ENCODE results near the gene MRNIP. TPM values are rescaled to one million over a fixed set of nuclear protein-coding genes. Genes with fewer than 3 reads are reported as not detected.

Gene MRNIP
- total RNA-seq, 1 experiment from 2014 or later, result 6.8 TPM

DNA sequence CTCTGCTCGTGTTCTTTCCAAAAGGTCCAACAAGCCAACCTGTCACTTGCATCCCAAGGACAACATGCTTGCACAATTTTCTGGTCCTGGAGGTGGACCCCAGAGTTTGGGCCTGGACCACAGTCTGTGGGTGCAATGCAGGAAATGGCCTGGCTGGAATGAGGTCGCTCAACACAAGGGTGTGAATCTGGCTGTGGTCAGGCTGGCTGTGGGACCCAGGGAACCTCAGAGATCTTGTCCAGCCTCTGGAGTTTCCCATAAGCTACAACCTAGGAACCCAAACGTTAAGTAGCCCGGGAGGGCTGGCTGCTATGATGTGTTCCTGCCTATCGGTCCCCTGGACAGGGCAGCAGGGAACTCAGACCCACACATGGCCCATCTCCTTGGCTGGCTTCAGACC, 33.6 kb upstream of the MRNIP start:
- in situ Hi-C loops (cut with HindIII; ENCODE audit: low pct_unique_long_range_greater_than_20kb, low sequenced_read_pairs), result no loop called here
- no peak for DNase-seq (ENCODE audit: low read depth, low spot score)

DNA sequence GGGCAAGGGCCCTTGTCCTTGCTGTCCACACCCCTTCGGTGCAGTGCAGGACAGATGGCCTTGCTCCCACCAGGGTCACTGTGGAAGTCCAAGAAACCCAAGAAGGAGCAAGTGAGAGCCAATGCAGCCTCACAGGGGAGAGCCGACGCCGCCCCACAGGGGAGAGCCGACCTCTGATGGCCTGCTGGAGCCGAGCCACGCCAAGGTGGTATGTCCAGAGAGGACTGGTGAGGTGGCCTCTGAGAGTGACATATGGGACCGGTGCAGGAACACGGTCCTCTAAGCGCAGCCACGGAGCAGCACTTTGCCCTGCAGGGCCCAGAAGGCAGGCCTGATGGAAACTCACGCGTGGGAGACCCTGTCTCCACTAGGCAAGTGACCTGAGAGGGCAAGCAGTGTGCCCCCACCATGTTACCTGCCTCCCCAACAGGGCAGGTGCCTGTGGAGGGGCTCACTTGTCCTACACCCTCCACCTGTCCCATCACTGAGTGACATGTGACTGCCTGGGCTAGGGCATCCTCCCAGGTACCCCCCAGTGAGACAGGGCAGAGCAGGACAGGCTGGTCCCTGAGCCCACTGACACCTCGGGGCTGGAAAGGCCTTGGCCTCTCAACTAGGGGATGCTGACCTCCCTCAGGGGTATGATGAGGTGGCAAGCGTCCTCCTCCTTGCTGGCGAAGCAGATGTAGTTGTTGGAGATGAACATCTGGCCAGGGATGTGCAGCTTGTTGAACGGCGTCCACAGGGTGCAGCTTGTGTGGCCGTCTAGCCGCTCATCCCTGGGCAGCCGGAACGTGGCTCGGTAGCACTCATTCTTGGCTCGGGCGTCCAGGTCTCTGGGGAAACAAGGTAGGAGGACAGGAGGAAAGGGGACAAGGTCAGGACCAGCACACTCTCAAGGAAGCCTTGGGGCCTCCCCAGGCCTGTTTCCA, 32.4 kb upstream of the MRNIP start:
- in situ Hi-C loops (cut with HindIII; ENCODE audit: low pct_unique_long_range_greater_than_20kb, low sequenced_read_pairs), result no loop called here
- DNase-seq (ENCODE audit: low read depth, low spot score), result no peak

DNA sequence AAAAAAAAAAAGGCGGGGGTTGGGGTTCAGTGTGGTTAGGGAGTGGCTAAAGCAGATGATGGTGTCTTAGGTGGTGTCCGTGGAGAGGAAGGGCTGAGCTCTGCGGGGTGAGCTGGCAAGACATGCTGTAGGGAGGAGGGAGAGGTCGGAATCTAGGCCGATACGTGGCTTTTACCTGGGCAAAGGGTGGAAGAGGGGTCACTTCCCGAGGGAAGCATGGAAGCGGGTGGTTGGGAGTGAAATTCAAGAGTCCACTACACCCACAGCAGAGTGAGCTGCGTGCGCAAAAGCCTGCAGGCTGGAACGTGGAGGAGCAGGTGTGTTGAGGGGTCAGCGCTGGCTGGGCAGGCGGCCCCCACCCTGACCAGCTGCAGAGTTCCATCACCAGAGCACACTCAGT, 31.3 kb upstream of the MRNIP start:
- in situ Hi-C loops (cut with HindIII; ENCODE audit: low pct_unique_long_range_greater_than_20kb, low sequenced_read_pairs), result no loop called here

DNA sequence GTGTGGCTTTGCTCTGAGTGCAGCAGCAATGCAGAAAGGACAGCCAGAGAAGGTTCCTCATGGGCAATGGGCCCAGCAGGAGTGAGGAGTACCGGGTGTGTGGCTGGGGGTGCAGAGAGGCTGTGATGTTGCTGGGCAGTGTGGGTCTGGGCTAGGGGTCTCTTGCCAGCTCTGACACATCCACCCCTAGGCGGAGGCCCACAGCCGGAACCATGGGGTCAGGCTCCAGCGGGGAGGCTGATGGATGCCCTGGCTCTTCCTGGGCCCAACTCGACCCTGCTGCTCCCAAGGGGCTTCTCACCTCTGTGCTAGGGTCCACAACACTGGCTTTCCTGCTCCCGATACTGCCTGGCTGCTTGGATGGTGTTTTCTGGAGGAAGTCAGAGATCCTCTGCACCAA, 29.2 kb upstream of the MRNIP start:
- in situ Hi-C loops (cut with HindIII; ENCODE audit: low pct_unique_long_range_greater_than_20kb, low sequenced_read_pairs), result no loop called here
- no peak for DNase-seq (ENCODE audit: low read depth, low spot score)

More for the DNA sequence above, 31.3 kb upstream of the MRNIP start:
- DNase-seq (ENCODE audit: low read depth, low spot score), result no peak

DNA sequence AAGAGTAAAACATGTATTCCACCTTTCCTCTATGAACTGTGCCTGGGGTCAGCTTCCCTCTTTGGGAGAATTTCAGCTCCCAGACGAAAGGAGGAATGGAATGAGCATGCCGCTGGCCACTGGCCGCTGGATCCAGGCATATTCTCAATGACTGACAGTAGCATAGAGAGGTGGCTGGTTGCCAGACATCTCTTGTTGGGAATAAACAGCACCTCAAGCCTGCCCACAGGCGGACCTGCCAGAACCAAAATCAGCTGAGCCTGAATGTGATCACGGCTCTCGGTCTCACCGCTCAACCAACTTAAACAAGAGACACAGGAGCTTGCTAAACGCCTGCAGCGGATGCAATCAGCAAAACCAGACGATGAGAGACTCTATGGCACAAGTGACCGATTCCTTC, 28.5 kb upstream of the MRNIP start:
- in situ Hi-C loops (cut with HindIII; ENCODE audit: low pct_unique_long_range_greater_than_20kb, low sequenced_read_pairs), result no loop called here
- DNase-seq (ENCODE audit: low read depth, low spot score), result no peak

DNA sequence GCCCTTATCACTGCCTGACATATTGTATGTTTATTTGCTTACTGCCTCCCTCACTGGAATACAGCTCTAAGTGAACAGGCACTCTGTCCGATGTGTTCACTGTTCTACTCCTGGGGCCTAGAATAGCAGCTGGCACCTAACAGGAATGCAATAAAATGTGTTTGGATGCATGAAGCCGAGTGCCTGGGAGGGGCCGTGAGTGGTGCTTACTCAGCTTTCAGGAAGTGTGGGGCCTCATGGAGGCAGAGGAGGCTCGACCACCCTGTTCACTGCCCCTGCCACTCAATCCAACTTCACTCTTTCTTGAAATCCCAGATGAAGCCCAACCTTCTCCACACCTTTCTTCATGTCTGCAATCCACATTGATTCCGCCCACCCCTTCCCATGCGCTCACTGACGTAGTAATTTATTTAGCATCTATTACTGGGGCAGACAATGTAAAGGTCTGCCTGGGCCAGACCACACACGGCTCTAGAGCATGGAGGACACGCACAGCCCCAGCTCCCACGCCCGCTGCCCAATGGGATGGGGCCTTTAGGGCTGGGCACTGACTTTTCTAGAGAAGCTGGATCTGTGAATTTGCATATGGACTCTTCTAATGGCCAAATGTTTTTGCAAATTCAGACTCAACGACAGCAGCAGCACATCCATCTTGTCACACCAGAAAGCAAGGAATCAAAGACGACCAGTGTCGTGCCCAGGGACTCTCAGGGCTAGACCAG, 27.7 kb upstream of the MRNIP start:
- in situ Hi-C loops (cut with HindIII; ENCODE audit: low pct_unique_long_range_greater_than_20kb, low sequenced_read_pairs), result no loop called here
- DNase-seq (ENCODE audit: low read depth, low spot score), result no peak

DNA sequence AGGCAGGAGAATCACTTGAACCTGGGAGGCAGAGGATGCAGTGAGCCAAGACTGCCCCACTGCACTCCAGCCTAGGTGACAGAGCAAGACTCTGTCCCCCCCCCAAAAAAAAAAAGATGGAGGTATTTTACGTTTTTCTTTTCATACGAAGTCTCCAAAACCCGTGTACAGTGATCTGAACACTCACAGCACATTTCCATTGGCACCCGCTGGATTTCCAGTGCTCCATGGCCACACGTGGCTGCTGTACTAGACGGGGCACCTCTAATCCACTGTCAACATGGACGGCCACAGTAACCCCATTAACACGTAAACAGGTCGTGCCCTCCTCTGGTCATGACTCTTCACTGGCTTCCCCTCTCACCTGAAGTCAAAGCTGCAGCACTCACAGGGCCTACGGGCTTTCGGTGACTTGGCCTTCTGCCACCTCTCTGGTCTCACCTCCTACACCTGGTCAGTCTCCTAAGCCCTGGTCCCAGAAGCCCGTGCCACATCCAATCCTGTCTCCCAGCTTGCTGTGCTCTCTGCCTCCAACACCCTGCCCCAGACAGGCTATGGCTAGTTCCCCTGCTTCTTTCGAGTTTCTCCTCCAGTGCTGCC, 27.0 kb upstream of the MRNIP start:
- in situ Hi-C loops (cut with HindIII; ENCODE audit: low pct_unique_long_range_greater_than_20kb, low sequenced_read_pairs), result no loop called here
- DNase-seq (ENCODE audit: low read depth, low spot score), result no peak

DNA sequence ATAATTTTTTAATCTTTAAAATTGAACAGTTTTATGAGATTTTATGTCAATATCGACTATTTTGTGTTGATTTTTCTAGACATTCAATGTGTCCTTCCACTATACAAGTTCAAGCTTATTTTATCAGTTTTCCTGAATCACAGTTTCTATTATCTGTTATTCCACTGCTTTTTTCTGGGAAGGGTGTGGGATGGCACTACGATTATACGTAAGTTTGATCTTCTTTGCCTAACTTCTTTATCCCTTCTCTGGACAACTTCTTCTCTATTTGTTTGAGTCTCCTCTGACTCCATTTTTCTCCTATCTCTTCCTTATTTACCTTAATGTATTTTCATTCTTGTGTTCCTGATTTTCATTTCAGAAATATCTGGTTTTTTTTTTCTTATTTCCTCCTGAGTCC, 24.5 kb upstream of the MRNIP start:
- DNase-seq (ENCODE audit: low read depth, low spot score), result no peak
- in situ Hi-C loops (cut with HindIII; ENCODE audit: low pct_unique_long_range_greater_than_20kb, low sequenced_read_pairs), result no loop called here

DNA sequence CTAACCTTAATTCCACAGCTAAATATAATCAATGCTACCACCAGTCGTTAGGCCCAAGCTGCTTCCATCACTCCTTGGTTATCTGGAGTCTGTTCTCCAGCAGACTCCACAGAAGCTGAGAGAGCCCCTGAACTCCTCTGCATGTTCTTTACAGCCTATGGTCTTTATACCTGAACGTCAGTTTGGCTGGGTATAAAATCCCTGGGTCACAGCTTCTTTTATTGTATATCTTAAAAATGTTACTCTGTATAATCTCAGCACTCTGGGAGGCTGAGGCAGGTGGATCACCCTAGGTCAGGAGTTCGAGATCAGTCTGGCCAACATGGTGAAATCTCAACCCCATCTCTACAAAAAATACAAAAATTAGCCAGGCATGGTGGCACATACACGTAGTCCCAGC, 23.7 kb upstream of the MRNIP start:
- in situ Hi-C loops (cut with HindIII; ENCODE audit: low pct_unique_long_range_greater_than_20kb, low sequenced_read_pairs), result no loop called here
- DNase-seq (ENCODE audit: low read depth, low spot score), result no peak

DNA sequence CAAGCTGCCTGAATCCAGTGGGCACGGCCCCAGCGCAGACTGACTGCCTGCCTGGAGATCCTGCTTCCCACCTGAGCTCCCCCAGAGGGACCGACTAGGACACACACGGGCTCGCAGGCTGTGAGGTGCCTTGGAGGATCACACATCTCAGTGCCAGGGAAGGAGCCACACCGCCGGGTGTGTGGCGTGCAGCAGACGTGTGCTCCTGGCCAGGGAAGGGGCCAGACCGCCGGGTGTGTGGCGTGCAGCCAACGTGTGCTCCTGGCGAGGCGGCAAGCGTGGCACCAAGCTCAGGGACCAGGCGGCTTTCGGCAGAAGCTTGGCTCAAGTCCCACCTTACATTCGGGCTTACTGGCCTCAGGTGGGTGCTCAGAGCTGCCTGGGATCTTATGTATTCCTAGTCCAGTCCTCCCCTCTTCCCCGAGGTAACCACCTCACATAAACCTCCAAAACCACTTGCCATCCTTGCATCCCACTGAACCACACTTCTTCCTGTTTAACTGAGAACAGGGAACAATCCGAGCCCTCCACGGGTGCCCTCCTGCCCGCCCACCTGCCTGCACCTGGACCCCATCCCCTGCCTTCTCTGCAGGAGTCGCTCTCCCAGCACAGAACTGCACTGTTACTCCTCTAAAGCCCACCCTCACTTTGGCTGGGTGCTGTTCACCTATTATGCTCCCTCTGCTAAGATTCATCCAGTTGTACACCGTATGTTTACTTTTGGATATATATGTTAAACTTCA, 22.4 kb upstream of the MRNIP start:
- in situ Hi-C loops (cut with HindIII; ENCODE audit: low pct_unique_long_range_greater_than_20kb, low sequenced_read_pairs), result no loop called here
- no peak for DNase-seq (ENCODE audit: low read depth, low spot score)

DNA sequence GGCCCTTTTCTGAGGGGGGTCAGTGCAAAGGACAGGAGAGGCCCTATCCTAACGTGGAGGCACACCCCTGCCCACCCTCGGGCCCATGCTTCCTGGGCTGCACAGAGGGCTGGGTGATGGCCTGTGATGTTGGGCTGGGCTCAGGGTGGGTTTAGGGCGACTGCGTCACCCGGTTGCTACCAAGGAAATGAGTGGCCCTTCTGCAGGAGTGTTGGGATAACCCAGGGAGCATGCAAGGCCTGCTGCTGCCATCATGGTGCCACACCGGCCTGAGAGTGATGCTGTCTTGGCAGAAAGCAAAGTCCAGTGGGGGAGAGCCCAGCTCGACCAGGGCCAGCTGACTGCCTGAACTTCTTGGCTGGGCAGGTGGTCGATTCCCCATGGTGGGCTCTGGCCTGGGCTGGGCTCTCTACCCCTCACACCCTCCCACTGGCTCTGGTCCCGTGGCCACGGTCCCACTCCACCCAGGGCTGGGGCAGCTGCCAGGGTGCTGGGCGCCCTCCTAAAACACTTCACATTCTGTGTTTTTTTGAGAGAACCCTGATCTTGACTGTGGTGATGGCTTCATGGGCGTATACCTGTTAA, 21.5 kb upstream of the MRNIP start:
- in situ Hi-C loops (cut with HindIII; ENCODE audit: low pct_unique_long_range_greater_than_20kb, low sequenced_read_pairs), result no loop called here
- DNase-seq (ENCODE audit: low read depth, low spot score), result no peak

DNA sequence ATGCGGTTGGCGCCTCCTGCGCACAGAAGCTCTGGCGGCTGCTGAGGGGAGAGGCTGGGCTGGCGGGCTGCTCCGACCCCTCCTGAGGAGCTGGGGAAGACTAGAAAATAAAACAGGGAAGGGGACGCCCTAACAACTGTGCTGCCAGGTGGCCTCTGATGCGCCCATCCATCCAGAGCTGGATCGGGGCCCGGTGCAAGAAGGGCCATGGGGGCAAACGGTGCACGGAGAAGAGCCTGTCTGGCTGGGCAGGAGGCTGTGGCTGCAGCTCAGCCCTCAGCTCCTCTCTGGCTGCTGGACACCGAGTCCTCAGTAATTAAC, 21.0 kb upstream of the MRNIP start:
- DNase-seq (ENCODE audit: low read depth, low spot score), result no peak
- in situ Hi-C loops (cut with HindIII; ENCODE audit: low pct_unique_long_range_greater_than_20kb, low sequenced_read_pairs), result no loop called here

DNA sequence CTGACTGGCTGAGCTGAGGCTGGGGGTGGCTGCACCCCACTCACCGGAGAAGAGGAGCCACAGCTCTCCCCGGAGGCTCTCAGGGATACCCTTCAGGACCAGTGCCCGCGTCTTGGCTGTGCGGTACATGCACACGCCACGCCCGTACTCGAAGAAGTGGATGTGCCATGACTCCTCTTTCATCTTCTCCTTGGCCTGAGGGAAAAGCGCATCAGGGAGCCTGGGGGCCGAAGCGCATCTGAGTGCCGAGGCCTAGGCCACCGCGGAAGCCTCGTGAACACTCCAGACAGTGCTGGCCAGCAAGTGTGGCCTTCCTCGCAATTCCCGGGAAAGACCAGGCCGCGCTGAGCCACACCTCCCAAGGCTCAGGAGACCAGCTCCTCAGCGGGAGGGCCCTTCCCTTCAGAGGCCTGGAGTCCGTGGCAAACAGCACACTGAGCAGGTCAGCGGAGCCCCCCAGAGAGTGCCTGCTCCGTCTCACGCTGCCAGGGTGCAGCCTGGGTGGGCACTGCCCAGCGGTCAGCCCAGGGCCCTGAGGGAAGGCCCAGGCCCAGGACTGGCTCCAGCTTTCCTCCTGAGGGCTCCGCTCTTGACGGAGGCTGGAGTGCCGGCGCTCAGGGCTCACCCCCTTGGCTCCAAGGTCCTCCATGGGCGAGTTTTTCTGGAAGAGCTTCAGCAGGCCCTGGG, 20.5 kb upstream of the MRNIP start:
- in situ Hi-C loops (cut with HindIII; ENCODE audit: low pct_unique_long_range_greater_than_20kb, low sequenced_read_pairs), result no loop called here
- no peak for DNase-seq (ENCODE audit: low read depth, low spot score)

DNA sequence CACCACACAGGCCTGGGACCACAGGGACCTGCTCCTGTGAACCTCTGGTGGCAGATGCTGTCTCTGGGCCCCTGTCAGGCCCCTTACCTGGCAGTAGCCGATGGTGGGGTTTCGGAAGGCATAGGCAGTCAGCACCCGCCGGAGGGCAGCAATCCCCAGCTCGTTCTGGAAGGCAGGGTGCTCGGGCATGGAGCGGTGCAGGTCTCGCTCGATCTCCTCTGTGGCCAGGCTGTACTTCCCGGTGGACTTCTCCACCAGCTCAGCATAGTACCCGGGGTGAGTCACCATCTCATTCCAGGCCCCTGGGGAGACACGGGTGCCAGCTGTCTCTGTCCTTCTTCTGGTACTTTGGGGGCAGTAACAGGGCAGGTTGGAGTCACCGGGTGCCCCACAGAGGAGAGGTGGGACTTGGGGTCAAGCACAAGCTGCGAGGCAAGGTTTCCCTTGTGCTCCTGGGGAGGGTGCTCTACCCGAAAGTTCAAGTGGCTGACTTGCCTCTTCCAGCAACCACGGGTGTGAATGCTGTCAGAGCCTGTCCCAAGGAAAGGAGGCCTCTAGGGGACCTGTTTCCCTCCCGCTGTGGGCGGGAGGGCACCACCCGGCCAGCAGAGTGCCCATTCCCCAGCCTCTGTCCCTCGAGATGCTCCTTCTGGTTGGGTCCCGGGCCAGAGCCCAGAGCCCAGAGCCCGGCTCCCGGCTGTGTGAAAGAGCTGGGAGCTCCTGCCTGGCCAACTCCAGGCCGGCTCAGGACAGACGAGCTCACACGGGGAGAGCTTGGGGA, 19.8 kb upstream of the MRNIP start:
- DNase-seq (ENCODE audit: low read depth, low spot score), result no peak
- in situ Hi-C loops (cut with HindIII; ENCODE audit: low pct_unique_long_range_greater_than_20kb, low sequenced_read_pairs), result no loop called here

DNA sequence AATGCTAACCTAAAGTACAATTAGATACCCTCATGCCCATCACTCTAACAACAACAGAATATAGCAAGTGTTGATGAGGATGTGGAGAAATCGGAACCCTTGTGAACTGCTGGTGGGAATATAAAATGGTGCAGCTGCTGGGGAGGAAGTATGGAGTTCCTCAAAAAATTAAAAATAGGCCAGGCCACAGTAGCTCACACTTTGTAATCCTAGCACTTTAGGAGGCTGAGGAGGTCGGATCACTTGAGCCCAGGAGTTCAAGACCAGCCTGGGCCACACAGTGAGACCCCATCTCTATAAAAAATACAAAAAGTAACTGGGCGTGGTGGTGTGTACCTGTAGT, 18.0 kb upstream of the MRNIP start:
- DNase-seq (ENCODE audit: low read depth, low spot score), result no peak
- in situ Hi-C loops (cut with HindIII; ENCODE audit: low pct_unique_long_range_greater_than_20kb, low sequenced_read_pairs), result no loop called here

DNA sequence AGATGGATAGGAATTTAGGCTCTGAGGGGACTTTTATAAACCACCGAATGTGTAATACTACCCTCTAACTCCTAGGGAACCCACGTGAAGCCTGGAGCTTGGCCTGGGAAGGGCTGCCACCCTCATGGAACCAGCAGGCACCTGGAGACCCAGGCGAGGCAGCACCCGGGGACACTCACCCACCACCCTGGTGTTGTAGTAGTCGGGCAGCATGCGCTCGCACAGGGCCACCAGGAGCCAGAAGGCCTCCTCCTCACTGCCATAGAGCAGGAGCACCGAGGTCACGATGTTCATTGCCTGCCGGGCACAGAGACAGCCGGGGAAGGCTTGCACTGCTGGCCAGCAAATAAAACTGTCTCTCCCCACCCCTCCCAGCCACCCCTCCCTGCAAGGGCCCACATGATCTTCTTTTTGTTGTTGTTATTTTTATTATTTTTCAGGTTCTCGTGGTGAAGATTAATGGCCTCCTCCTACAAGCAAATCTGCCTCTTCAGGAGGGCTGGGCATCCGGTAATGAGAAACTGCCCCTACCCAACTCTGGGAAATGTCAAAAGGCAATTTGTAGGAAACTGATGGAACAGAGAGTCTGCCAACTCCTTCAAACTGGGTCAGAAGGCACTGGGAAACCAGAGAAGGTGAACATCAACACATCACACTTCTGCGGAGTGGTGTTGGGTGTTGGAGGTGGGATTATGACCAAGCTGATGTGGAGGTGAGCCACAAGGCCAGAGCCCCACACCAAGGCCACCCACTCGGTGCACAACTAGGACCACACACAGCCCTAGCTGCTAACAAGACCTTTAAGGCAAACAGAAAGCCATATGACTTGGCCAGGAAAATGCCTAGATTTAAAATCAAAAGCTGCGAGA, 17.4 kb upstream of the MRNIP start:
- in situ Hi-C loops (cut with HindIII; ENCODE audit: low pct_unique_long_range_greater_than_20kb, low sequenced_read_pairs), result no loop called here
- DNase-seq (ENCODE audit: low read depth, low spot score), result no peak

Data from SK-MEL-5 (cell line).